ENCODE measurements around the gene ARHGAP6.
"Not testable (repeated sequence)": the region's sequence is repeated elsewhere in the genome, so short reads cannot be mapped to it uniquely, and the experiment has no call there.

ARHGAP6 gene

GRCh38 chrX:11272290-11272689, 393.4 kb downstream of the ARHGAP6 start:
- no peak for DNase-seq

- DNase-seq, result no peak
These were observed 395.7 kb downstream of the ARHGAP6 start for GRCh38 chrX:11269996-11270395.

GRCh38 chrX:11269006-11269405, 396.7 kb downstream of the ARHGAP6 start:
- no peak for DNase-seq

- DNase-seq, result no peak
These were observed 398.3 kb downstream of the ARHGAP6 start for GRCh38 chrX:11267425-11267824.

GRCh38 chrX:11266573-11267003, 399.1 kb downstream of the ARHGAP6 start:
- DNase-seq, result no peak

- no peak for DNase-seq
These were observed 400.4 kb downstream of the ARHGAP6 start for GRCh38 chrX:11265352-11265751.

GRCh38 chrX:11264925-11265324, 400.8 kb downstream of the ARHGAP6 start:
- DNase-seq, result no peak

GRCh38 chrX:11261260-11261659, 404.5 kb downstream of the ARHGAP6 start:
- DNase-seq, result no peak

- no peak for DNase-seq
These were observed 406.3 kb downstream of the ARHGAP6 start for GRCh38 chrX:11259437-11259836.

GRCh38 chrX:11257711-11258110, 408.0 kb downstream of the ARHGAP6 start:
- no peak for DNase-seq

GRCh38 chrX:11257290-11257689, 408.4 kb downstream of the ARHGAP6 start:
- no peak for DNase-seq

- no peak for DNase-seq
These were observed 411.2 kb downstream of the ARHGAP6 start for GRCh38 chrX:11254417-11255109.

- DNase-seq, result no peak
These were observed 421.1 kb downstream of the ARHGAP6 start for GRCh38 chrX:11244636-11245035.

- DNase-seq, result no peak
These were observed 423.0 kb downstream of the ARHGAP6 start for GRCh38 chrX:11242704-11243103.

GRCh38 chrX:11241720-11242119, 424.0 kb downstream of the ARHGAP6 start:
- no peak for DNase-seq

- DNase-seq, result no peak
These were observed 426.5 kb downstream of the ARHGAP6 start for GRCh38 chrX:11239230-11239629.

GRCh38 chrX:11235377-11235776, 430.3 kb downstream of the ARHGAP6 start:
- DNase-seq, result not testable (repeated sequence)

- no peak for DNase-seq
These were observed 450.4 kb downstream of the ARHGAP6 start for GRCh38 chrX:11215191-11215921.

GRCh38 chrX:11214346-11215190, 451.2 kb downstream of the ARHGAP6 start:
- no peak for DNase-seq

GRCh38 chrX:11212741-11213140, 453.0 kb downstream of the ARHGAP6 start:
- DNase-seq, result no peak

GRCh38 chrX:11210415-11210801, 455.3 kb downstream of the ARHGAP6 start:
- DNase-seq, result no peak

GRCh38 chrX:11209798-11210414, 455.8 kb downstream of the ARHGAP6 start:
- no peak for DNase-seq

- DNase-seq, result no peak
These were observed 459.0 kb downstream of the ARHGAP6 start for GRCh38 chrX:11206716-11207115.
